NCI-H1417 (cell line): ENCODE results near the gene TMEM95.

Experiments used
- DNase-seq, 3 experiments: peaks; one replicate each; lab custom pipeline; 2025; lab: John Stamatoyannopoulos, UW

The TMEM95 gene

GRCh38 chr17:7403977-7404736 is 49.2 kb downstream of the TMEM95 start, which contains the start of gene TMEM256:
Gene TMEM256 (minus strand): TSS chr17:7404097. CDS start chr17:7404084, 13 bp downstream.
- DNase-seq, result peak; percentile 94 to 98 (median 95)

- DNase-seq, result peak; percentile 49 to 75 (median 56)
Observed at GRCh38 chr17:7404737-7405349, 49.9 kb downstream of the TMEM95 start.

DNA sequence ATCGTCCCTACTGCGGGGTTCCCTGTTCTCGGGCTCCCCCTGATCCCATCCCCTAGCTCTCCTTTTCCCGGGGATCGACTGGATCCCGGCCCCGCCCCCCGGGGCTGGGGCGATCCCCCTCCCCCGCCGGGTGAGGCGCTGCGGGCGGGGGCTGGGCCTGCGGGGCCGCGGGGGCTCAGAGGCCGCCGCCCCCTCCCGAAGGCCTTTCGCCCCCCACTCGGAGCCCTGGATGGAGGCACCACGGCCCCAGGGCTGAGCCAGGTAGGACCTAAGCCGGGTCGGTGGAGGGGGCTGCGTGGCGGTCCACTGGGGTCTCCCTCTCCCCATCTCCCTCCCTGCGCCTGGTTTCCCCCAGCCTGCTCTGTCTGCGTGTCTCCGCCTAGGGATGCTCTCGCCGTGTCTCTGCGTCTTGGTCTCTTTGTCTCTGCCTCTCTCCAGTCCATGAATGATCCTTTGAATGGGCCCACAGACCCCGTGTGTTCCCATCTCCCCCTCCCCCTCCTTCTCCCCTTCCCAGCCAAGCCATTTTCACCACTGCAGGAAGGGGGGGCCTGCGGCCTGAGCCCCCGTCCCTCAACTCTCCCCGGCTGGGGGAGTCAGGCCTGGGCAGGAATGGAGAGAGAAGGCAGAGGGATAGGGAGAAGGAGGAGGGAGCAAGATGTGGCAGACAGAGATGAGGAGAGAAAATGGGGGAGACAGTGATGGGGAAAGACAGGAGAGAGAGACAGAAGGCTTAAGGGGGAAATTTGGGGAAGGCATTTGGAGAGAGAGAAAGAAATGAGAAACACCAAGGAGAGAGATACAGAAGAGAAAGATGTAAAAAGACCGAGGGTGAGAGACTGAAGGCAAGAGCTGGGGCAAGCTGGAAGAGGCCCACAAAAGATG is 50.6 kb downstream of the TMEM95 start:
- DNase-seq, result peak in 2 of 3 experiments; percentile 7 to 23

DNA sequence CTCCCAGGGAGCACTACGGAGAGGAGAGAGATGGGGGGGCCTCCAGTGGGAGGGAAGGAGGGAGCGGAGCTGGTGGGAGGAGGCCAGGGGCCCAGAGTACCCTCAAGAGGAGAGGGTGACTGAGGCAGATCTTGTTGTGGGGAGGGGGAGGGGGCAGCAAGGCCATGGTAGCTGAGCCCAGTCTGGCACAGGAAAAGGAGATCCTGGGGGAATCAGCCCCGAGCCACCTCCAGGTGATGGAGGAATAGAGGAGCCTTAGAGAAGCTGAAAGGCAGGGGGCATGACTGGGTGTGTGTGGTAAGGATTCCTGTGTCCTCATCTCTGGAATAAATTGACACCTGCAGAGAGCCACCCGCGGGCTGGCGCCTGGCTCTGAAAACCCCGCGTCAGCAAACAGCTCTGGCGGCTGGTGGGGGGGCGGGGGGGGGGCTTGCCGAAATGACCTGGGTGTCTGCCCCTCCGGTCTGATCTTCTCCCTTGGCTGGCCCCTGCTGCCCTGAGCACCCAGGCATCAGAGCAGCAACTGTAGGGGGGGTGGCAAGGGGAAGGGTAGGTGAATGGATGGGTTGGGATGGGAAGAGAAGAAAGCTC is 51.4 kb downstream of the TMEM95 start:
- peak in 2 of 3 experiments; percentile 6 to 44 for DNase-seq
